ENCODE results near the gene NAB2. TPM values are rescaled to one million over a fixed set of nuclear protein-coding genes. Genes with fewer than 3 reads are reported as not detected.
A peak's percentile ranks its signal among the peaks of the same experiment; 100 is the strongest.

NAB2 gene
- total RNA-seq, 2 donors from 2014 or later = 13.5 to 21.7 TPM

DNA sequence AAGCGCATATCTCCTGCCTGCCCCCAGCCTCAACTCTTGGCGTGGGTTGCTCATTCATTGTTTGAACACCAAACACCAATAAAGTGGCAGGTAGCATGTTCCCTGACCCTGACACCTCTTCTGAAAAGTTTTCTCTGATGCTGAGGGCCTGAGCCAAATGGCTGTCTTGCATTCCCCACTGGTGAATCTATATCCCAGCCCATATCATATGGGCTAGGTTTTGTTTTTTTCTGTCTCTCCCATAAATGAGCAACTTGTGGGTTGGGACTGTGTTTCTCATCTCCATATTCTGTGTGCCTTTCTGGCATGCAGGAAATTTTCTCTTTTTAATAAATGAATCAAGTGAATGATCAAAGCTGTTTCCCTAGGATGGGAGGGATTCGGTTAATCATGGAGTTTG, 44.0 kb upstream of the NAB2 start:
- no peak overlapping the region for H3K4me3 Mint-ChIP-seq
- H3K27me3 Mint-ChIP-seq (ENCODE audit: insufficient read depth) = peaks cover 57% of the 10 kb centered on the region
- H3K4me1 ChIP-seq (ENCODE audit: control insufficient read depth, insufficient read depth, low read length) = peaks cover under 1% of the 10 kb centered on the region
- H3K36me3 ChIP-seq (ENCODE audit: control insufficient read depth, insufficient read depth, low read length) = no peaks in the 10 kb centered on the region
- H3K27ac ChIP-seq (ENCODE audit: low read depth, low read length) = no peak overlapping the region
- H3K27me3 ChIP-seq (ENCODE audit: control insufficient read depth, insufficient read depth, low read length, poor library complexity, severe bottlenecking) = peaks cover 62% of the 10 kb centered on the region
- peaks cover 9% of the 10 kb centered on the region for H3K4me1 Mint-ChIP-seq
- no peak overlapping the region for H3K4me3 ChIP-seq (ENCODE audit: low read length)
- 91% methylated on average over 3 of the region's 3 CpGs; no CpG with 5 or more reads in 1 of the 2 experiments for WGBS, 2 experiments (ENCODE audit: insufficient coverage in 1 of 2, insufficient read length in 1 of 2)
- H3K9me3 ChIP-seq (ENCODE audit: control insufficient read depth, low read length) = no peaks in the 10 kb centered on the region
- no peak overlapping the region for H3K27ac Mint-ChIP-seq
- H3K36me3 Mint-ChIP-seq (ENCODE audit: low read depth) = no peaks in the 10 kb centered on the region
- no peak for DNase-seq
- no peaks in the 10 kb centered on the region for H3K9me3 Mint-ChIP-seq
- H3K9ac ChIP-seq (ENCODE audit: extremely low read depth, low read length, poor library complexity, severe bottlenecking) = no peak overlapping the region
- TF ChIP-seq, protein P1, sequence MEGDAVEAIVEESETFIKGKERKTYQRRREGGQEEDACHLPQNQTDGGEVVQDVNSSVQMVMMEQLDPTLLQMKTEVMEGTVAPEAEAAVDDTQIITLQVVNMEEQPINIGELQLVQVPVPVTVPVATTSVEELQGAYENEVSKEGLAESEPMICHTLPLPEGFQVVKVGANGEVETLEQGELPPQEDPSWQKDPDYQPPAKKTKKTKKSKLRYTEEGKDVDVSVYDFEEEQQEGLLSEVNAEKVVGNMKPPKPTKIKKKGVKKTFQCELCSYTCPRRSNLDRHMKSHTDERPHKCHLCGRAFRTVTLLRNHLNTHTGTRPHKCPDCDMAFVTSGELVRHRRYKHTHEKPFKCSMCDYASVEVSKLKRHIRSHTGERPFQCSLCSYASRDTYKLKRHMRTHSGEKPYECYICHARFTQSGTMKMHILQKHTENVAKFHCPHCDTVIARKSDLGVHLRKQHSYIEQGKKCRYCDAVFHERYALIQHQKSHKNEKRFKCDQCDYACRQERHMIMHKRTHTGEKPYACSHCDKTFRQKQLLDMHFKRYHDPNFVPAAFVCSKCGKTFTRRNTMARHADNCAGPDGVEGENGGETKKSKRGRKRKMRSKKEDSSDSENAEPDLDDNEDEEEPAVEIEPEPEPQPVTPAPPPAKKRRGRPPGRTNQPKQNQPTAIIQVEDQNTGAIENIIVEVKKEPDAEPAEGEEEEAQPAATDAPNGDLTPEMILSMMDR (conservative IDR thresholded peaks at IDR 0.05) = no peak

- H3K36me3 ChIP-seq (ENCODE audit: control insufficient read depth, insufficient read depth, low read length) = no peaks in the 10 kb centered on the region
- Mint-ChIP-seq H3K27me3 (ENCODE audit: insufficient read depth) (peaks cover 57% of the 10 kb centered on the region), H3K27ac (no peak overlapping the region), H3K4me1 (peaks cover 16% of the 10 kb centered on the region), H3K9me3 (no peaks in the 10 kb centered on the region), H3K36me3 (ENCODE audit: low read depth) (no peaks in the 10 kb centered on the region), H3K4me3 (no peak overlapping the region)
- peaks cover 4% of the 10 kb centered on the region for H3K4me1 ChIP-seq (ENCODE audit: control insufficient read depth, insufficient read depth, low read length)
- H3K27me3 ChIP-seq (ENCODE audit: control insufficient read depth, insufficient read depth, low read length, poor library complexity, severe bottlenecking) = peaks cover 66% of the 10 kb centered on the region
- TF ChIP-seq, protein P1 (conservative IDR thresholded peaks at IDR 0.05) = no peak
- no peak overlapping the region for H3K4me3 ChIP-seq (ENCODE audit: low read length)
- no peak overlapping the region for H3K9ac ChIP-seq (ENCODE audit: extremely low read depth, low read length, poor library complexity, severe bottlenecking)
- peak; percentile 36 for DNase-seq
- no peak overlapping the region for H3K27ac ChIP-seq (ENCODE audit: low read depth, low read length)
- H3K9me3 ChIP-seq (ENCODE audit: control insufficient read depth, low read length) = no peaks in the 10 kb centered on the region
- 86 to 87% methylated on average over 6 of the region's 6 CpGs for WGBS, 2 experiments (ENCODE audit: insufficient coverage in 1 of 2, insufficient read length in 1 of 2)
Observed at GRCh38 chr12:57046086-57046791, 42.7 kb upstream of the NAB2 start.

DNA sequence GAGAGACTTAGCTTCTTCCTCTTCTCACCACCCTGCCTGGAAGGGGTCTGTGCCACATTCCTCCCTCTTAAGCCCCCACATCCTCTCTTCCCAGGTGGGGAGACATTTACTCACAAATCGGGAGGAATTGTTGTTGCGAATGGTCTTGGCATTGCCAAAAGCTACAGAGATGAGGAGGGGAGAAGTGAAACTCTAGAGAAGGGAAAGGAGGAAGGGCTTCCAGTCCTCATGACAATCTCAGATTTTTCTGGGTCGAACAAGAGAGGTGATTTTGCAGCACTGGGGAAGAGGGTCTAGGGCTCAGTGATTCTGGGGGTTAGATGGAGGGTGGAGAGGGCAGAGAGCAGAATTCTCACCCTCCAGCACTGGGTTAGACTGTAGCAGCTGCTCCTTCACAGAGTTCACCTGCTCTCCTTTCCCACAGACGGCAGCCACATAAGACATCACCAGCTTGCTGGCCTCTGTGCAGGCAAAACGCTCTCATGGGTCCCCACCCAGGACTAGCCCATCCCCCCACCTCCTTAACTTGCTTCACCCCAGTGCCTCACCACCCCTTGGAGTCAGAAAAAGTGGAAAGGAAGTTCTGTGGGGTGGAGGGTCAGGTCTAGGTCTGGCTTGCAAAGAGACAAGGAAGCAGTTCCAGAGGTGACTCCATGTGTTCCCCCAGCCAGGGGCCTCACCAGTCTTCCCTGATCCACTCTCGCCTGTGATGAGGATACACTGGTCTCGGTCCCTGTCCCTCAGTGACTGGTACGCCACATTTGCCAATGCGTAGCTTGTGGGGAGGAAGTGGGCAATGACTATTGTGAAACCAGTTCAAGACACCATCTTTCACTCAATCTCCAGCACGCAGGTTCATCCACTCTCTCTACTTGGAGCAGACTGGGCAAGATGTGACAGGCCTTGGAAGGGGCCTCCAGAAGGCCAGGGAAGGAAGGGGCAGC, 41.7 kb upstream of the NAB2 start:
- Mint-ChIP-seq H3K27ac (no peak overlapping the region), H3K4me3 (no peak overlapping the region), H3K27me3 (ENCODE audit: insufficient read depth) (peaks cover 62% of the 10 kb centered on the region), H3K9me3 (no peaks in the 10 kb centered on the region), H3K36me3 (ENCODE audit: low read depth) (no peaks in the 10 kb centered on the region), H3K4me1 (peaks cover 16% of the 10 kb centered on the region)
- Histone ChIP-seq H3K27me3 (ENCODE audit: control insufficient read depth, insufficient read depth, low read length, poor library complexity, severe bottlenecking) (peaks cover 73% of the 10 kb centered on the region), H3K27ac (ENCODE audit: low read depth, low read length) (no peak overlapping the region), H3K4me1 (ENCODE audit: control insufficient read depth, insufficient read depth, low read length) (peaks cover 4% of the 10 kb centered on the region), H3K9ac (ENCODE audit: extremely low read depth, low read length, poor library complexity, severe bottlenecking) (no peak overlapping the region), H3K9me3 (ENCODE audit: control insufficient read depth, low read length) (no peaks in the 10 kb centered on the region), H3K4me3 (ENCODE audit: low read length) (no peak overlapping the region), H3K36me3 (ENCODE audit: control insufficient read depth, insufficient read depth, low read length) (no peaks in the 10 kb centered on the region)
- TF ChIP-seq, protein P1 (conservative IDR thresholded peaks at IDR 0.05) = no peak
- peak; percentile 36 for DNase-seq
- 89 to 91% methylated on average over 7 to 10 of the region's 10 CpGs for WGBS, 2 experiments (ENCODE audit: insufficient coverage in 1 of 2, insufficient read length in 1 of 2)

All from endodermal cell (in vitro differentiated cells).